Bronchial epithelial cell (primary cell): ENCODE measurements around the gene RAB5IF. TPM values are rescaled to one million over a fixed set of nuclear protein-coding genes. Genes with fewer than 3 reads are reported as not detected.
A peak's percentile ranks its signal among the peaks of the same experiment; 100 is the strongest.

Experiments
- DNase-seq: peaks from one replicate; pipeline ENCODE4 v3.0.0-alpha.2; 2010; ENCODE audit warnings: low read depth
- FAIRE-seq: peaks from 2 replicates; lab custom pipeline; 2011; peaks lifted over from hg19 to GRCh38; lab: Jason Lieb, UNC
- H3K27me3 ChIP-seq: 2 replicates; pipeline ENCODE4 v1.5.1; 2011; ENCODE audit warnings: low read length; ENCODE audit not compliant: control insufficient read depth, insufficient read depth
- H3K36me3 ChIP-seq: 2 replicates; pipeline ENCODE4 v1.5.1; 2011; ENCODE audit warnings: low read length; ENCODE audit not compliant: control insufficient read depth, insufficient read depth
- H3K4me3 ChIP-seq: 2 replicates; pipeline ENCODE4 v1.5.1; 2011; ENCODE audit warnings: mild to moderate bottlenecking, low read depth, low read length, control low read depth
- total RNA-seq: library from RNA; depleted of rRNA; stranded (reverse); fragments of >200 nt; gene quantifications from 2 replicates; pipeline ENCODE4 v1.2.1, GENCODE V29; 2014
- TF ChIP-seq, protein P1 (sequence below): IDR thresholded peaks from 2 replicates; pipeline ENCODE4 v1.5.1; 2011; ENCODE audit warnings: mild to moderate bottlenecking, moderate library complexity, low read length, control low read depth, inconsistent platforms; ENCODE audit not compliant: insufficient read depth, severe bottlenecking

Gene RAB5IF
- total RNA-seq, 1 donor from 2014 or later = 120 TPM

DNA sequence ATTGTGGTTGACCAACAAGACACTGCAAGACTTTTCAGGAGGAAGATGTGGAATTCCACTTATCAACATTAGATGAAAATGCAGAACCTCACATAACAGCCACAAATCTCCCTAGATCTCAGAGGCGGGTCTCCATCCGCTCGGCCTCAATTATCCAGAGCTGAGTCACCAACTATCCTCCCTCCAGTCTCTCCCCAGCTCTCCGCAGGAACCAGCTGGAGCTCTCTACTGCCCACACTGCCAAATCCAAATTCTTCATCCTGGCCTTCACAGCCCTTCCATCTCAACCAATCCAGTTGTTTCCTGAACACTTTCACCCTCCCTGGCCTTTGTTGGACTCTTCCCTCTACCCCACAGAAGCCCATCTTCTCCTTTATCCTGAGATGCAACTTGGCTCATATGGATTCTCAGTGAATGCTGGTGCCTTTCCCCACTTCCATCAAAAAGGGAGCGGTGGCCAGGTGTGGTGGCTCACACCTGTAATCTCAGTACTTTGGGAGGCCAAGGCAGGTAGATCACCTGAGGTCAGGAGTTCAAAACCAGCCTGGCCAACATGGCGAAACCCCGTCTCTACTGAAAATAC lies 35.6 kb upstream of the RAB5IF start:
- TF ChIP-seq, protein P1, sequence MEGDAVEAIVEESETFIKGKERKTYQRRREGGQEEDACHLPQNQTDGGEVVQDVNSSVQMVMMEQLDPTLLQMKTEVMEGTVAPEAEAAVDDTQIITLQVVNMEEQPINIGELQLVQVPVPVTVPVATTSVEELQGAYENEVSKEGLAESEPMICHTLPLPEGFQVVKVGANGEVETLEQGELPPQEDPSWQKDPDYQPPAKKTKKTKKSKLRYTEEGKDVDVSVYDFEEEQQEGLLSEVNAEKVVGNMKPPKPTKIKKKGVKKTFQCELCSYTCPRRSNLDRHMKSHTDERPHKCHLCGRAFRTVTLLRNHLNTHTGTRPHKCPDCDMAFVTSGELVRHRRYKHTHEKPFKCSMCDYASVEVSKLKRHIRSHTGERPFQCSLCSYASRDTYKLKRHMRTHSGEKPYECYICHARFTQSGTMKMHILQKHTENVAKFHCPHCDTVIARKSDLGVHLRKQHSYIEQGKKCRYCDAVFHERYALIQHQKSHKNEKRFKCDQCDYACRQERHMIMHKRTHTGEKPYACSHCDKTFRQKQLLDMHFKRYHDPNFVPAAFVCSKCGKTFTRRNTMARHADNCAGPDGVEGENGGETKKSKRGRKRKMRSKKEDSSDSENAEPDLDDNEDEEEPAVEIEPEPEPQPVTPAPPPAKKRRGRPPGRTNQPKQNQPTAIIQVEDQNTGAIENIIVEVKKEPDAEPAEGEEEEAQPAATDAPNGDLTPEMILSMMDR = no peak
- DNase-seq = no peak
- FAIRE-seq = no peak
- H3K27me3 ChIP-seq = no peaks in the 10 kb centered on the region
- no peak overlapping the region for H3K4me3 ChIP-seq
- H3K36me3 ChIP-seq = no peaks in the 10 kb centered on the region

DNA sequence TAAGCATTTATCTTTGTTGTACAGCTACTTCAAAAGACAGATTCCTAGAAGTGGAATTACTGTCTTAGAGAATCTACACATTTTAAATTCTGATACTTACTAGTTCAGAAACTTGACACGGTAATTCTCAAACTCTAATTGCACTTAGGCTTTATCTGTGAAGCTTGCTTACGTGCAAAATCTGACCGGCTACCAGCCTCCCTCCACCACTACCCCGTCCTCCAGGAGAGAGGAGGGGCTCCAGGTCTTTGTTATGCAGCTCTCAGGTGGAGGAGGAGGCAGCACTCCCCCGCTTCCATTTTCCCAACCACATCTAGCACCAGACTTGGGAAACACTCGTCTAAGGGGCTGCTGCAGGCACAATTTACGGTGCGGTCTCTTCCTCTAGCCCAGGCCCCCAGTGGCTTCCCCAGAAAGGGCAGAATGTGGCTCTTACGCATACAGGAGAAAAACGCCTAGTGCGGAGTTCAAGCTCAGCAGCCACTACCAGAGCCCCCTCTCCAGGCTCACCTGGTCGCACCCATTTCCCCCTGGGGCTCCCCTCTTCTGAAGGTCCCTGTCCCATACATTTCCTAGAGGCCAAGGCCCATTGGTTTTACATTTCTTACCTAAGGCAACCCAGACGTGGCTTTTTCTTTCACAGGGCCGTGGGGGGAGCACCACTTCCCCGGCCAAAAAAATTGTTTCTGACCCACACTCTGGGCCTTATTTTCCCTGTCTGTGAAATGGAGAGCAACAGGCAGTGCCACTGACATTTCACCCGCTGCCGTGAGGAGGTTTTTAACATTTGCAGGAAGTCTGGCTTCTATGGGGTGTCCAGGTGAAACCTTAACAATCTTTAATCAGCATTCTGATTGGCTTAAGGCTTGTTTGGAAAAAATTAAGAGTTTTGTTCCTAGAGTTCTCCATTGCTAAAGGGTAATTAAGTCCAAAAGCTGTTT lies 33.7 kb upstream of the RAB5IF start:
- FAIRE-seq (no peak), DNase-seq (no peak)
- H3K27me3 ChIP-seq = no peaks in the 10 kb centered on the region
- no peak overlapping the region for H3K4me3 ChIP-seq
- no peaks in the 10 kb centered on the region for H3K36me3 ChIP-seq
- TF ChIP-seq, protein P1 = no peak

DNA sequence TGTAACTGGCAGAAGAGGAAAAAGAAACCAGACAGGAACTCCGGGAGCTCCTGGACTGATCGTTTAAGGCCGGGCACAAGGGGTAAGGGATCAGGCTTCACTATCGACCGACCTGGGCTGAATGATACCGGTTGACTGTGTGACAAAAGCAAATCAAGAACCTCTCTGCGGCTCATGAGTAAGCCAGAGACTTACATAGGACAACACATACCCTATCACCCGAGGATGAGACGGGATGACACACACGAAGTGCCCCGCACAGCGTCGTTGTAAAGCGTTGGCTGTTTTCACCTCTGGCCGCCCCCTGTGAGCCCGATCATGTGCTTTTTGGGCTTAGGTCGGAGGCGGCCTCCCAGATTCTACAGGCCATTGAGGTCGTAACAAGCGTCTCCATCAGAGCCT lies 32.9 kb upstream of the RAB5IF start:
- TF ChIP-seq, protein P1 = no peak
- no peak for FAIRE-seq
- Histone ChIP-seq H3K27me3 (no peaks in the 10 kb centered on the region), H3K36me3 (no peaks in the 10 kb centered on the region), H3K4me3 (peak overlapping the region; percentile 67)
- DNase-seq = peak; percentile 51

DNA sequence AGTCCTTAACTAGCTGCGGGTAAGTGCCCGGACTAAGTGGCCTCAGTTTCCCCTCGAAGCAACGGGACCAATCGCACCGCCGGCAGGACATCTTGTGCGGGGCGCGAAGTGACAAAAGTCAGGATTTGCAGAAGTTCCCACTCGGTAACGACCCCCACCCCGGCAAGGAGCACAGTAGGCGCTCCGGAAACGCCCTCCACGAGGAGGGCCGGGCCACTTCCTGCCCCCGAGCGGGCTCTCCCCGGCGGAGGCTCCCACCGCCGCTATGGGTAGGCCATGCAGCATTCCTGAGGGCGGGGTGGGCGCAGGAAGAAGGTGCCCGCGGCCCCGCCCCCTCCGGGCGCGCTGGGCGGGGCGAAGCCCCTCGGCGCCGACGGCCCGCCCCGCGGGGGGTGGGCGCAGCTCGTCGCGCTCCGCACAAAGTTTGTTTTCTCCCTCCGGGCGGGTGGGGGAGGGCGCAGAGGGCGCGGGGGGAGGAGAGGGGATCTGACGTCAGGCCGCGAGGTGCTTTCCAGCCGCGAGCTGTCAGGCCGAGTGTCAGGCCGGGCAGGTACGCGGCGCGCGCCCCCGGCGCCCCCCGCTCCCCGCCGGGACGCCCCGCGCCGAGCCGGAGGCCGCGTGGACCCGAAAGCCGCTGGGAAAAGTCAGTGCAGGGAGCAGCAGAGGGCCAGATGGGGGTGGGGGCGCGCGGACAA lies 32.3 kb upstream of the RAB5IF start, which contains the start of gene TGIF2:
TSS of gene TGIF2 (plus strand) at position 495 of the 695 bp plus-strand sequence. CDS start 5,178 bp downstream, outside the sequence.
- TF ChIP-seq, protein P1 = no peak
- H3K27me3 ChIP-seq = no peaks in the 10 kb centered on the region
- FAIRE-seq (no peak), DNase-seq (peak; percentile 55)
- H3K36me3 ChIP-seq = no peaks in the 10 kb centered on the region
- H3K4me3 ChIP-seq = peak within 1 kb of the TSS; percentile 67

DNA sequence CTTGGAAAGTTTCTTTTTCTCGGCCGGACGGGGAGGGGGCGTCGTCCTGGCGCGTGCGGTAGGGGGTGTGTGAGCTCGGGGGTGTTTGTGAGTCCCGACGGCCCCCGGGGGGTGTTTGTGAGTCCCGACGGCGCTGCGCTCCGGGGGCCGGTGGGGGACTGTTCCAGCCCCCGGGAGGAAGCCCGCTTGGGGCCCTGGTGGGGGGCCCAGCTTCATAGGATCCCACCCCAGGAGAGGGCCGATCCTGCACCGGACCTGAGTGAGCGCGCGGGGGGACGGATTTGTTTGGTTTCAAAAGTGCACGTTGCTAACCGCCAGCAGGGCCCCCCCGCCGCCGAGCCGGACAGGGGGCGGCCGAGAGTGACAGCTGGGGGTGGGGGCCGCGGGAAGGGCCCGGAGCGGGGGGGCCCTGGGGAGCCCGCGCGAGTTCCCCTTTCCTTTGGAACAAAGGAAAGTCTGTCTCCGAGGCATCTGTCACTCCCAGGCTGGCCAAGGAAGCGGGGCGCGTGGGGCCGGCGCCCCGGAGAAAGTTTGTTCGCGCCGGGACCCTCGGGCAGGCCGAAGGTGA lies 31.7 kb upstream of the RAB5IF start:
- Histone ChIP-seq H3K4me3 (peak overlapping the region; percentile 67), H3K27me3 (no peaks in the 10 kb centered on the region), H3K36me3 (no peaks in the 10 kb centered on the region)
- TF ChIP-seq, protein P1 = no peak
- FAIRE-seq (no peak), DNase-seq (no peak)
